Erythroblast (primary cell): Measurements from ENCODE around the gene PPP1R37.

ENCODE experiments used
- GATA1 ChIP-seq: IDR thresholded peaks from 2 replicates; pipeline ENCODE4 v1.6.1; 2011; ENCODE audit warnings: low read depth, mild to moderate bottlenecking, control low read depth, low read length, moderate library complexity
- POLR2A ChIP-seq: IDR thresholded peaks from 2 replicates; pipeline ENCODE4 v1.6.1; 2011; ENCODE audit warnings: mild to moderate bottlenecking, low read length

GRCh38 chr19:45103508-45104319 lies 10.7 kb downstream of the PPP1R37 start:
- no peak for TF ChIP-seq POLR2A
- TF ChIP-seq GATA1, result no peak
